Measurements from ENCODE around the gene KIF7.

DNA sequence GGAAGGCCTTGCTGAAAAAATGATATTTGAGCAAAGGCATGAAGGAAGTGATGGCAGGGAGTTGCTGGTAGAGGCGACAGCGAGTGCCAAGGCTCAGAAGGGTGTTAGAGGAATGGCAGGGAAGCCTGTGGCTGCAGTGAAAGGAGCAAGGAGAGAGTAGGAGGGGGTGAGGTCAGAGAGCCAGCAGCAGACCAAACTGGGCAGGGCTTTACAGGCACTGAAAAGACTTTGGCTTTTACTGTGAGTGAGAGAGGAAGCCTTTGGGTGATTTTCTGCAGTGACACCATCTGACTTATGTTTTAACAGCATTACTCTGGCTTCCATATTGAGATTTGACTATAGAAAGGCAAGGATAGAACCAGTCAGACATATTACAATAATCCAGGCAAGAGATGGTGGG, 68.6 kb downstream of the KIF7 start:
- TF ChIP-seq POLR2A (IDR thresholded peaks at IDR 0.05; ENCODE audit: low read length), result no peak
- TF ChIP-seq GATA1 (IDR thresholded peaks at IDR 0.05; ENCODE audit: low read depth, low read length), result no peak

Data from erythroblast (primary cell).